Activated CD8-positive, alpha-beta T cell treated with anti-CD3 and anti-CD28 coated beads, Interleukin-2, amount 10 ng/mL, durations not matched to agents 7 days and 5 days (primary cell): ENCODE results near the gene LARP6. TPM values are rescaled to one million over a fixed set of nuclear protein-coding genes. Genes with fewer than 3 reads are reported as not detected.
"Not testable (repeated sequence)": the region's sequence is repeated elsewhere in the genome, so short reads cannot be mapped to it uniquely, and the experiment has no call there.

ENCODE experiments used
- ATAC-seq: fragments of 150-1000 bp; cut with Tn5 transposase; one replicate; pipeline ENCODE4 v1.10.0; 2021; ENCODE audit warnings: moderate library complexity
- CTCF ChIA-PET: fragments of 350-600 bp; sonication (Branson Sonifier 250); formaldehyde crosslinking; loops from one replicate; lab custom pipeline; 2021; ENCODE audit warnings: antibody characterized with exemption; lab: Charles Lee
- POLR2A ChIA-PET: fragments of 350-600 bp; sonication (Branson Sonifier 250); formaldehyde crosslinking; loops from one replicate; lab custom pipeline; 2021; ENCODE audit warnings: antibody characterized with exemption; lab: Charles Lee
- DNase-seq: peaks from one replicate; pipeline ENCODE4 v3.0.0-alpha.2; 2020
- H3K27ac Mint-ChIP-seq: one replicate; pipeline ENCODE4 v1.8.0; 2021; ENCODE audit warnings: mild to moderate bottlenecking, mixed read lengths
- H3K27me3 Mint-ChIP-seq: one replicate; pipeline ENCODE4 v1.8.0; 2021; ENCODE audit warnings: low read depth, mixed read lengths
- H3K36me3 Mint-ChIP-seq: one replicate; pipeline ENCODE4 v1.8.0; 2021; ENCODE audit warnings: low read depth, mixed read lengths
- H3K4me1 Mint-ChIP-seq: one replicate; pipeline ENCODE4 v1.8.0; 2021; ENCODE audit warnings: low read depth, mixed read lengths
- H3K4me3 Mint-ChIP-seq: one replicate; pipeline ENCODE4 v1.8.0; 2021; ENCODE audit warnings: mild to moderate bottlenecking, mixed read lengths
- H3K9me3 Mint-ChIP-seq: one replicate; pipeline ENCODE4 v1.8.0; 2022; ENCODE audit warnings: mixed read lengths; ENCODE audit not compliant: insufficient read depth
- total RNA-seq, 2 experiments: library from RNA; stranded (reverse); gene quantifications; one replicate each; pipeline ENCODE4 v1.2.3, GENCODE V29; 2021

Gene LARP6
- total RNA-seq, 2 experiments from 2014 or later = not detected

GRCh38 chr15:70823196-70823595 is 30.8 kb downstream of the LARP6 start:
- Mint-ChIP-seq H3K27me3 (peaks cover 2% of the 10 kb centered on the region), H3K9me3 (peaks cover 3% of the 10 kb centered on the region), H3K4me1 (peaks cover 3% of the 10 kb centered on the region), H3K4me3 (no peak overlapping the region), H3K27ac (no peak overlapping the region), H3K36me3 (no peaks in the 10 kb centered on the region)
- DNase-seq (no peak), ATAC-seq (no peak)
- ChIA-PET CTCF (interaction anchor here (1.1 to 3.7 kb wide), 2 partner anchors 12 to 621 kb away, joined by 3 to 11 read pairs; no protein-coding TSS in a partner anchor), POLR2A (no interaction called here)

GRCh38 chr15:70820214-70820613 is 33.7 kb downstream of the LARP6 start:
- Mint-ChIP-seq H3K27me3 (peaks cover 5% of the 10 kb centered on the region), H3K36me3 (no peaks in the 10 kb centered on the region), H3K9me3 (peaks cover 3% of the 10 kb centered on the region), H3K4me3 (no peak overlapping the region), H3K4me1 (peaks cover 7% of the 10 kb centered on the region), H3K27ac (no peak overlapping the region)
- POLR2A ChIA-PET = no interaction called here
- DNase-seq (no peak), ATAC-seq (no peak)
- CTCF ChIA-PET = no interaction called here

- CTCF ChIA-PET = no interaction called here
Observed at GRCh38 chr15:70818580-70818979, 35.4 kb downstream of the LARP6 start.

GRCh38 chr15:70817266-70817665 is 36.7 kb downstream of the LARP6 start:
- Mint-ChIP-seq H3K9me3 (peaks cover 3% of the 10 kb centered on the region), H3K4me1 (peaks cover 6% of the 10 kb centered on the region), H3K4me3 (no peak overlapping the region), H3K36me3 (no peaks in the 10 kb centered on the region), H3K27me3 (peaks cover 4% of the 10 kb centered on the region), H3K27ac (no peak overlapping the region)
- ATAC-seq = no peak
- ChIA-PET CTCF (interaction anchor here (0.7 kb wide), 1 partner anchor 12 kb away, joined by 3 read pairs; no protein-coding TSS in a partner anchor), POLR2A (no interaction called here)
- DNase-seq = no peak

More at GRCh38 chr15:70818580-70818979, 35.4 kb downstream of the LARP6 start:
- ATAC-seq = no peak
- POLR2A ChIA-PET = no interaction called here
- DNase-seq = no peak
- Mint-ChIP-seq H3K36me3 (no peaks in the 10 kb centered on the region), H3K4me3 (no peak overlapping the region), H3K27me3 (peaks cover 4% of the 10 kb centered on the region), H3K27ac (no peak overlapping the region), H3K9me3 (peaks cover 3% of the 10 kb centered on the region), H3K4me1 (peaks cover 6% of the 10 kb centered on the region)

- ChIA-PET CTCF (interaction anchor here (1.0 kb wide), 1 partner anchor 1339 kb away, joined by 3 read pairs; no protein-coding TSS in a partner anchor), POLR2A (no interaction called here)
- no peak overlapping the region for H3K27ac Mint-ChIP-seq
- no peaks in the 10 kb centered on the region for H3K36me3 Mint-ChIP-seq
- H3K4me3 Mint-ChIP-seq = no peak overlapping the region
- no peak for ATAC-seq
- H3K4me1 Mint-ChIP-seq = peaks cover 8% of the 10 kb centered on the region
- peaks cover 3% of the 10 kb centered on the region for H3K9me3 Mint-ChIP-seq
- no peak for DNase-seq
- peaks cover 5% of the 10 kb centered on the region for H3K27me3 Mint-ChIP-seq
Observed at GRCh38 chr15:70815604-70816003, 38.4 kb downstream of the LARP6 start.

GRCh38 chr15:70815011-70815410 is 38.9 kb downstream of the LARP6 start:
- DNase-seq, H3K9me3 Mint-ChIP-seq, H3K36me3 Mint-ChIP-seq, H3K27ac Mint-ChIP-seq, H3K27me3 Mint-ChIP-seq, H3K4me1 Mint-ChIP-seq, ATAC-seq, H3K4me3 Mint-ChIP-seq, POLR2A ChIA-PET: not testable (repeated sequence)
- CTCF ChIA-PET = interaction anchor here (1.0 kb wide), 1 partner anchor 1339 kb away, joined by 3 read pairs; no protein-coding TSS in a partner anchor

GRCh38 chr15:70812827-70813364 is 41.1 kb downstream of the LARP6 start:
- no peak for DNase-seq
- Mint-ChIP-seq H3K4me1 (peaks cover 8% of the 10 kb centered on the region), H3K4me3 (no peak overlapping the region), H3K36me3 (no peaks in the 10 kb centered on the region), H3K27ac (no peak overlapping the region), H3K9me3 (no peaks in the 10 kb centered on the region), H3K27me3 (peaks cover 10% of the 10 kb centered on the region)
- ChIA-PET POLR2A (no interaction called here), CTCF (interaction anchor here (1.0 to 3.9 kb wide), 6 partner anchors 13 to 1336 kb away, joined by 3 to 53 read pairs (median 4); no protein-coding TSS in a partner anchor)
- ATAC-seq = no peak

- no peak overlapping the region for H3K4me3 Mint-ChIP-seq
- peaks cover 6% of the 10 kb centered on the region for H3K27me3 Mint-ChIP-seq
- ChIA-PET POLR2A (no interaction called here), CTCF (interaction anchor here (0.9 to 3.9 kb wide), 17 partner anchors 10 to 242 kb away, joined by 3 to 53 read pairs (median 5); no protein-coding TSS in a partner anchor)
- DNase-seq = no peak
- H3K9me3 Mint-ChIP-seq = no peaks in the 10 kb centered on the region
- no peak overlapping the region for H3K27ac Mint-ChIP-seq
- no peaks in the 10 kb centered on the region for H3K36me3 Mint-ChIP-seq
- ATAC-seq = no peak
- H3K4me1 Mint-ChIP-seq = peaks cover 5% of the 10 kb centered on the region
Observed at GRCh38 chr15:70810916-70811578, 42.9 kb downstream of the LARP6 start.

GRCh38 chr15:70806992-70807712 is 46.8 kb downstream of the LARP6 start:
- H3K27ac Mint-ChIP-seq = no peak overlapping the region
- POLR2A ChIA-PET = no interaction called here
- H3K4me1 Mint-ChIP-seq = peaks cover 5% of the 10 kb centered on the region
- no peaks in the 10 kb centered on the region for H3K36me3 Mint-ChIP-seq
- H3K9me3 Mint-ChIP-seq = no peaks in the 10 kb centered on the region
- H3K4me3 Mint-ChIP-seq = no peak overlapping the region
- DNase-seq (no peak), ATAC-seq (no peak)
- CTCF ChIA-PET = interaction anchor here (0.5 kb wide), 1 partner anchor 15 kb away, joined by 3 read pairs; no protein-coding TSS in a partner anchor
- peaks cover 6% of the 10 kb centered on the region for H3K27me3 Mint-ChIP-seq

GRCh38 chr15:70804388-70804787 is 49.6 kb downstream of the LARP6 start:
- CTCF ChIA-PET, ATAC-seq, H3K27me3 Mint-ChIP-seq, H3K4me1 Mint-ChIP-seq, H3K4me3 Mint-ChIP-seq, POLR2A ChIA-PET, H3K9me3 Mint-ChIP-seq, DNase-seq, H3K27ac Mint-ChIP-seq, H3K36me3 Mint-ChIP-seq: not testable (repeated sequence)

GRCh38 chr15:70802629-70803028 is 51.3 kb downstream of the LARP6 start:
- ChIA-PET CTCF (no interaction called here), POLR2A (no interaction called here)
- Mint-ChIP-seq H3K4me3 (no peak overlapping the region), H3K27ac (no peak overlapping the region), H3K9me3 (no peaks in the 10 kb centered on the region), H3K4me1 (peaks cover 3% of the 10 kb centered on the region), H3K36me3 (no peaks in the 10 kb centered on the region), H3K27me3 (peaks cover 2% of the 10 kb centered on the region)
- ATAC-seq = no peak
- DNase-seq = no peak

GRCh38 chr15:70801109-70801508 is 52.8 kb downstream of the LARP6 start:
- DNase-seq (no peak), ATAC-seq (no peak)
- Mint-ChIP-seq H3K4me1 (no peaks in the 10 kb centered on the region), H3K27ac (no peak overlapping the region), H3K27me3 (peaks cover 2% of the 10 kb centered on the region), H3K36me3 (no peaks in the 10 kb centered on the region), H3K4me3 (no peak overlapping the region), H3K9me3 (no peaks in the 10 kb centered on the region)
- CTCF ChIA-PET = interaction anchor here (1.2 kb wide), 1 partner anchor 10 kb away, joined by 6 read pairs; no protein-coding TSS in a partner anchor
- POLR2A ChIA-PET = no interaction called here
